ENCODE results near the gene BCAS1. TPM values are rescaled to one million over a fixed set of nuclear protein-coding genes. Genes with fewer than 3 reads are reported as not detected.

Gene BCAS1
- total RNA-seq, 1 donor from 2014 or later, result not detected

- Mint-ChIP-seq H3K27ac (ENCODE audit: unreplicated experiment) (no peak overlapping the region), H3K27me3 (ENCODE audit: low read depth) (no peaks in the 10 kb centered on the region), H3K9me3 (peaks cover 10% of the 10 kb centered on the region), H3K4me1 (peaks cover 13% of the 10 kb centered on the region), H3K4me3 (no peak overlapping the region), H3K36me3 (ENCODE audit: low read depth) (peaks cover 5% of the 10 kb centered on the region)
- no peak for DNase-seq (ENCODE audit: low read depth, low spot score)
- TF ChIP-seq CTCF (conservative IDR thresholded peaks at IDR 0.05), result no peak
These were observed 73.6 kb downstream of the BCAS1 start for GRCh38 chr20:53996584-53997486.

- DNase-seq (ENCODE audit: low read depth, low spot score), result no peak
- Mint-ChIP-seq H3K4me3 (no peak overlapping the region), H3K27ac (ENCODE audit: unreplicated experiment) (no peak overlapping the region), H3K27me3 (ENCODE audit: low read depth) (no peaks in the 10 kb centered on the region), H3K4me1 (peaks cover 13% of the 10 kb centered on the region), H3K9me3 (peaks cover 5% of the 10 kb centered on the region), H3K36me3 (ENCODE audit: low read depth) (peaks cover 4% of the 10 kb centered on the region)
- TF ChIP-seq CTCF (conservative IDR thresholded peaks at IDR 0.05), result no peak
These were observed 74.4 kb downstream of the BCAS1 start for GRCh38 chr20:53995949-53996348.

DNA sequence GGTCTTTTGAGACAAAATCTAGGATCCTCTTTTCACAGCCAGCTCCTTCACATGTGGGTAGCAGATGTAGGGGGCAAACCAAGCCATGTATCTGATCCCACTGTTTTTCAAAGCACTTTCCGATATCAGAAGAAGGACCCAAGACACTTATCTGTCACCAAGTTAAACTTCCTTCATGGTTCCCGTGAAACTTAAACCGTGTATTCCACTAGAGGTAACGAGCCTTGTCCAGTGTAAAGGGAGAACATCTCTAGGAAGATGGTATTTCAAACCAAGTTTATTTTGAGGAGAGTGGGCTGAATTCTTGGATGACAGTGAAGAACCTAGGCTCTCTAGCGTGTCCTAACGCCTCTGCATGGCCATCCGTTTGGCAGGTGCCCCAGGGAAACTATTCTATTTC is 76.3 kb downstream of the BCAS1 start:
- Mint-ChIP-seq H3K9me3 (no peaks in the 10 kb centered on the region), H3K4me3 (no peak overlapping the region), H3K27me3 (ENCODE audit: low read depth) (no peaks in the 10 kb centered on the region), H3K27ac (ENCODE audit: unreplicated experiment) (no peak overlapping the region), H3K4me1 (peaks cover 13% of the 10 kb centered on the region), H3K36me3 (ENCODE audit: low read depth) (no peaks in the 10 kb centered on the region)
- TF ChIP-seq CTCF (conservative IDR thresholded peaks at IDR 0.05), result no peak
- no peak for DNase-seq (ENCODE audit: low read depth, low spot score)

DNA sequence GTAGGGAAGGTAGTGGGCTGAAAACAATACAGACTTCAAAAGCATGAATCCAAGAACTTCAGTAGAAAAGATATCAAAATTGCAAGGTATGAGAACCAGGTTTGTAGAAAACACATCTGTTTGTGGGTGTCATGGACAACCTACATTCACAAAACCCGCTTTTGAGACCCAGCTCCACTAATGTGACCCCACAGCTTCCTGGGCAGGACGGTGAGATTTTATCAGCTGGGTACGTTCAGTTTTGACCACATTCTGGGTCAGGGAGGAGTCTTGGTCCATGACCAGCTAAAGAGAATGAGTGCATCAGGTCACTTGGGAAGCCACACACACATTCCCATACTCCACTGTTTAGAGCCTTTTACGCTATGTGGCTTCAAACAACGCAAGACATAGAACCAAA is 77.1 kb downstream of the BCAS1 start:
- DNase-seq (ENCODE audit: low read depth, low spot score), result no peak
- H3K27me3 Mint-ChIP-seq (ENCODE audit: low read depth), result no peaks in the 10 kb centered on the region
- H3K9me3 Mint-ChIP-seq, result no peaks in the 10 kb centered on the region
- TF ChIP-seq CTCF (conservative IDR thresholded peaks at IDR 0.05), result no peak
- no peak overlapping the region for H3K27ac Mint-ChIP-seq (ENCODE audit: unreplicated experiment)
- H3K4me1 Mint-ChIP-seq, result peaks cover 13% of the 10 kb centered on the region
- no peaks in the 10 kb centered on the region for H3K36me3 Mint-ChIP-seq (ENCODE audit: low read depth)
- no peak overlapping the region for H3K4me3 Mint-ChIP-seq

GRCh38 chr20:53990768-53991450 is 79.5 kb downstream of the BCAS1 start:
- no peaks in the 10 kb centered on the region for H3K36me3 Mint-ChIP-seq (ENCODE audit: low read depth)
- peaks cover 2% of the 10 kb centered on the region for H3K4me1 Mint-ChIP-seq
- TF ChIP-seq CTCF (conservative IDR thresholded peaks at IDR 0.05), result no peak
- H3K4me3 Mint-ChIP-seq, result no peak overlapping the region
- DNase-seq (ENCODE audit: low read depth, low spot score), result no peak
- no peaks in the 10 kb centered on the region for H3K9me3 Mint-ChIP-seq
- no peaks in the 10 kb centered on the region for H3K27me3 Mint-ChIP-seq (ENCODE audit: low read depth)
- no peak overlapping the region for H3K27ac Mint-ChIP-seq (ENCODE audit: unreplicated experiment)
